GM11168 (cell line): ENCODE measurements around the gene CNTN4.

Experiments used
- in situ Hi-C: fragments of 300-500 bp; cut with MboI; formaldehyde crosslinking; loops from one replicate; pipeline ENCODE4 v1.12.0; 2022; ENCODE audit warnings: low sequenced_read_pairs; ENCODE audit not compliant: unreplicated experiment

Gene CNTN4

GRCh38 chr3:2250783-2251182, 152.1 kb downstream of the CNTN4 start:
- in situ Hi-C loops: no loop called here

GRCh38 chr3:2261747-2262146, 163.1 kb downstream of the CNTN4 start:
- in situ Hi-C loops: no loop called here

GRCh38 chr3:2262204-2262603, 163.5 kb downstream of the CNTN4 start:
- in situ Hi-C loops: no loop called here

DNA sequence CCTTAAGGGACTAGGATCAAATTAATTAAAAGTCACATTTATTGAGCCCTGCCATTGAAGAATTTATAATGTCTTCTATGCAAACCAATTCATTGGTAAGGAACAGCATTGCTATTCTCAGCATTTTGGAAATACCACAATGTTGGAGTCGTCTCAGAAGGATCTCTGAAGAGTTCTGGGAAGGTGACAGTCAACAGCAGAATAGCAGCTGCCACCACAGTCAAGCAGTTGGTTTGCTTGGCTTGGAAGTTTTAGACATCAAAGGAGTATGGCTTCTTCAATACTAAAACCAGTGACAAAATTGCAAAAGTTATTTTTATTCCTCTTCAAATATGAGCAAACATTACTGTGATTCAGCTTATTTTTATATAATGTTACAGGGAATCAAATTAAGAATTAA, 167.9 kb downstream of the CNTN4 start:
- in situ Hi-C loops: no loop called here

GRCh38 chr3:2268779-2269178, 170.1 kb downstream of the CNTN4 start:
- in situ Hi-C loops: no loop called here

- in situ Hi-C loops: no loop called here
Measured at GRCh38 chr3:2274526-2274925, 175.9 kb downstream of the CNTN4 start.

GRCh38 chr3:2283818-2284217, 185.2 kb downstream of the CNTN4 start:
- in situ Hi-C loops: no loop called here

GRCh38 chr3:2300938-2301337, 202.3 kb downstream of the CNTN4 start:
- in situ Hi-C loops: no loop called here

- in situ Hi-C loops: no loop called here
Measured at GRCh38 chr3:2301361-2301760, 202.7 kb downstream of the CNTN4 start.

DNA sequence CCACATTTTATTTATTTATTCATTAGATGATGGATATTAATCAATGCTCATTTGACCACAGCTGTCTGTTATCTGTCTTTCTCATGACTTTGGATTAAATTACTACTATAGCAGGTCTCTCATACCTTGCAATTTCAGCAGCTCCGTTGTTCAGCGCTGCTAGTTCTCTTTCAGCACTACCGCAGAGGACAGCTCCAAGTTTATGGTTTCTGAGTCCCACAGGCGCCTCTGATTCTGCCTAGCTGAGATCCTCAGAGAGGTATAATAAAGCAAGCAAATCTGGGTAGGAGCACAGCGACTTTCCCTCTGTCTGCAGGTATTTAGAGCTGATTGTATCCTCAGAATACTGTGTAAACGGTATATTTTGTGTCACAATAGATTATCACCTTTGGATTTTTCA, 204.9 kb downstream of the CNTN4 start:
- in situ Hi-C loops: no loop called here

DNA sequence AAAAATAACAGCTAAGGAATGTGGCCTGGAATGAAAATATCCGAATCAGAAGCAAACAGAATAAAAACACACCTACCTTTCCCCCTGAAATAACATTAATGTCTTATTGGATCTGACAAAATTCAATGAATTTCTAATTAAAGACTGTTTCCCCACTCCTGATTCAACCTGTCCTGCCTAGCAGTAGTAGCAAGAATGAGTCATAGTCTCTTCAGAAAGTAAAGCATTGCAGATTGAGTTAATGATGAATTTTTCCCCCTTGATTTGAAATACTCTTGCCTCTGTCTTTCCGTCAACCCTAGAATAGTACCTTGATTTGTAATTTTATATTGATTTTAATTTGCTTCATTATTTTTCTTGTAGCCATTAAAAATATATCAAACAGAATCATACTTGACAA, 212.4 kb downstream of the CNTN4 start:
- in situ Hi-C loops: no loop called here

DNA sequence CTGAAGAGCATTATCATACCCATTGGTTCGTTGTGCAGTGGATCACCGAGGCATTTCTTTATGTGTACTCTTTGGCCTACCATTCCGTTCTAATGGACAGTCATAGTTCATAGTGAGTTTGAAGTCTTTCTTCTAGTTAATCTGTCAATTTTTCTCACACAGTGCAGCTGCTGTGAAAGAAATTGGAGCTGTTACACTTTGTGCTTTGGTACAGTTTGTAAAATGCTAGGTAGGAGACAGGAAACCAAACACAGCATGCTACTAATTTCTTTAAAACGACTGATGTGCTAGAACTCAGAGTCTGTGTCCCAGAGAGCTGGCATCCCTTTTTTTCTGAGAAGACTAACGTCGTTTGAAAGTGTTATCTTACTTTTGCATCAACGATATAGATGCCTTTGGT, 218.9 kb downstream of the CNTN4 start:
- in situ Hi-C loops: no loop called here

GRCh38 chr3:2334921-2335320, 236.3 kb downstream of the CNTN4 start:
- in situ Hi-C loops: no loop called here

GRCh38 chr3:2343031-2343682, 244.5 kb downstream of the CNTN4 start:
- in situ Hi-C loops: no loop called here

GRCh38 chr3:2352134-2352762, 253.6 kb downstream of the CNTN4 start:
- in situ Hi-C loops: no loop called here

- in situ Hi-C loops: no loop called here
Measured at GRCh38 chr3:2354702-2355101, 256.0 kb downstream of the CNTN4 start.

- in situ Hi-C loops: no loop called here
Measured at GRCh38 chr3:2356298-2356950, 257.8 kb downstream of the CNTN4 start.

DNA sequence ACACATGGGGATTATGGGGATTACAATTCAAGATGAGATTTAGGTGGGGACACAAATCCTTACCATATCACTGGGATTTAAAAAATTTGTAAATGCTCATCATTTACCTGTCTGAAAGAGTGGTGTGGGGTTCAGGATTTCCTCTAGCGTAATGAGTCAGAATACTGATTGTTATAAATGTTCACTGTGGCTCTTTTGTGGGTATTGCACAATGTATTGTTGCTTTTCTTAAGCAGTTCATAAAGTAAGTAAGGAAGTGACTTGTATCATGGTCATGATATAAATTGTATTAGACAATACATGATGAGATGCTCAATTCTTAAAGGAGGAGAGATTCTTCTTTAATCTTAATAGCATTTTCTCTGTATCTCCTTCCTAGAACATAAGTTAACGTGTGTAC, 262.1 kb downstream of the CNTN4 start:
- in situ Hi-C loops: no loop called here

GRCh38 chr3:2362122-2362521, 263.5 kb downstream of the CNTN4 start:
- in situ Hi-C loops: no loop called here

DNA sequence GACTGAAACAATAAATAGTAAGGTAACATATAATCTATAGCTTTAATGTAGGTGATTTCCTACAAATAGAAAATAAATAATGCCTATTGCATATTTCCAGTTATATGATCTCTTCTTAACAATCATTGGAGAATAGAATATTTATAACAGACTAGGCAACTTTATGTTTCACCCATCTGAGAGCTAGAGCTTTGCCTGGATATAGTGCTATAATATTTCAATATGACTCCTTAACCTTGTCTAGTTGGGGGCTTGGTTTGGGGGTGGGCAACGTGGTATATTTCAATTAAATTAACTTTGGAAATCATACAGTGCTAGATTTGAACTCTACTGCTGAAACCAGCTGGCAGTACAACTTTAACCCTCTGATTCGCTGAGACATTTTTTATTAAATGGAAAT, 265.2 kb downstream of the CNTN4 start:
- in situ Hi-C loops: no loop called here

DNA sequence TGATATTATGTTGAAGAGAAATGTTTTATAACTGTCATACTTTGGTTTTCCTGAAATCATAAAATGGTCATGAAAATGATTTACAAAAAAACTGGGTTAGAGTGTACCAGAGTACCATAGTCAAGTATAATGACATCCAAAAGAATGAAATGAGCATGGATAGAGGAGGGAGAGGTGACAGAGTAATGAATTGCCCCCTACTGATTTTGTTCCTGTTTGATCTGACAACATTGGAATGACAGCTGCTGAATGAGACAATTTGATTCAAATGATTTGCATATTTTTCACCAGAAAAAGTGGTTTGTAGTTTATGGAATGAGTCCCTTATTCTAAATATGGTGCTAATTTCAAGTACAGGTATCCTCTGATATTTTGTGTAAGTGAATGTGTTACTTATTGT, 271.7 kb downstream of the CNTN4 start:
- in situ Hi-C loops: no loop called here

DNA sequence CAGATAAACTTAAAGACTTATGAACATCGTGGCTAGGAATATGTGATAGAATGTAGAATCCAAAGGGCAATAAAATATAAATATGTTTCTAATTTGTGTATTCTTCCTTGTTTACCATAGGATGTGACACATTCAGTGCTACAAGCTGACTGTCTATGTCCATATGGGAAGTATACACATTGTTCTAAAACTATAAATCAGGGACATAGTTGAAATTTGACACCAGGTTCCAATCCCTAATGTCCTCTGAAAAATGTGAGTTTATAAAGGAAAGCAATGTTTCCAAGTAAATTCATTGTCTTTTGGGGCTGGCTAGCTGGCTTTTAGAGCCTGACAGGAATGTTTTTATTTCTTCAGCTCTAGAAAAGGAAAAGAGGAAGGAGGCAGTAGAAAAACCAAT, 273.6 kb downstream of the CNTN4 start:
- in situ Hi-C loops: no loop called here
